ENCODE results near the gene MGA.

DNA sequence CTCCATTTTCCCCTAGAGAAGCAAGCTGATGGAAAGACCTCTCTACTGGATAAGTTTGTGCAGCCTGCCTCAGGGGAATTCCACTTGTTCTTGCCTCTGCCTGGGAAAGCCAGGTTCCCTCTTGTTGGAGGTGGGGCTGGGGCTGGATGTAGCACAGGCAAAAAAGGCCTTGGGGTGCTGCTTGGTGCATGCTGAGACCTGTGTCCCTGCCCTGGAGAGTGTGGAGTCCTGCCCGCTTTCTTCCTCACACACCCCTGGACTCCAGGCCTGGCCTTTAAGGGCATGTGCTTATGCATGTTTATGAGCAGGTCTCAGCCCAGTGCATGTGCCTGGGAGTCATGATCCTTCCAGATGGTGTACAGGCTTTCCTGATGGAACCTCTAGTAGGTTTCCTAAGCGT is 144.2 kb downstream of the MGA start:
- TF ChIP-seq, protein P1, sequence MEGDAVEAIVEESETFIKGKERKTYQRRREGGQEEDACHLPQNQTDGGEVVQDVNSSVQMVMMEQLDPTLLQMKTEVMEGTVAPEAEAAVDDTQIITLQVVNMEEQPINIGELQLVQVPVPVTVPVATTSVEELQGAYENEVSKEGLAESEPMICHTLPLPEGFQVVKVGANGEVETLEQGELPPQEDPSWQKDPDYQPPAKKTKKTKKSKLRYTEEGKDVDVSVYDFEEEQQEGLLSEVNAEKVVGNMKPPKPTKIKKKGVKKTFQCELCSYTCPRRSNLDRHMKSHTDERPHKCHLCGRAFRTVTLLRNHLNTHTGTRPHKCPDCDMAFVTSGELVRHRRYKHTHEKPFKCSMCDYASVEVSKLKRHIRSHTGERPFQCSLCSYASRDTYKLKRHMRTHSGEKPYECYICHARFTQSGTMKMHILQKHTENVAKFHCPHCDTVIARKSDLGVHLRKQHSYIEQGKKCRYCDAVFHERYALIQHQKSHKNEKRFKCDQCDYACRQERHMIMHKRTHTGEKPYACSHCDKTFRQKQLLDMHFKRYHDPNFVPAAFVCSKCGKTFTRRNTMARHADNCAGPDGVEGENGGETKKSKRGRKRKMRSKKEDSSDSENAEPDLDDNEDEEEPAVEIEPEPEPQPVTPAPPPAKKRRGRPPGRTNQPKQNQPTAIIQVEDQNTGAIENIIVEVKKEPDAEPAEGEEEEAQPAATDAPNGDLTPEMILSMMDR (IDR thresholded peaks at IDR 0.05; ENCODE audit: insufficient read depth, low read length, poor library complexity, severe bottlenecking) = no peak
- no peak for TF ChIP-seq EZH2phosphoT487 (conservative IDR thresholded peaks at IDR 0.05; ENCODE audit: low read length)

All from SU-DHL-6 (cell line).